Fibroblast of lung (primary cell): ENCODE results near the gene TRIP13. TPM values are rescaled to one million over a fixed set of nuclear protein-coding genes. Genes with fewer than 3 reads are reported as not detected.
"Not testable (repeated sequence)": the region's sequence is repeated elsewhere in the genome, so short reads cannot be mapped to it uniquely, and the experiment has no call there.

ENCODE experiments used
- DNase-seq, 2 donors: peaks; one replicate each; pipeline versions ENCODE4 v3.0.0 to v3.0.0-alpha.2; 2010; ENCODE audit warnings: low read depth in 2 of 2
- H2AFZ ChIP-seq: 2 replicates; pipeline ENCODE4 v1.5.1; 2012; ENCODE audit warnings: low read length, control low read depth, inconsistent platforms
- H3K27ac ChIP-seq: 2 replicates; pipeline ENCODE4 v1.5.1; 2011; ENCODE audit warnings: low read length, control low read depth; ENCODE audit not compliant: insufficient read depth
- H3K27me3 ChIP-seq: 2 replicates; pipeline ENCODE4 v1.5.1; 2011; ENCODE audit warnings: mild to moderate bottlenecking, low read length; ENCODE audit not compliant: control insufficient read depth, insufficient read depth
- H3K36me3 ChIP-seq: 2 replicates; pipeline ENCODE4 v1.5.1; 2011; ENCODE audit warnings: low read length; ENCODE audit not compliant: control insufficient read depth, insufficient read depth
- H3K4me1 ChIP-seq: 2 replicates; pipeline ENCODE4 v1.5.1; 2011; ENCODE audit warnings: low read length; ENCODE audit not compliant: control insufficient read depth, insufficient read depth; ENCODE audit errors: extremely low read depth
- H3K4me2 ChIP-seq: 2 replicates; pipeline ENCODE4 v1.5.1; 2011; ENCODE audit warnings: low read length, control low read depth; ENCODE audit not compliant: insufficient read depth; ENCODE audit errors: extremely low read depth
- H3K4me3 ChIP-seq, 4 experiments: fragments of 200-600 bp in 1 of 4; sonication (generic) in 1 of 4; replicated peaks in 1 of 4; 2 replicates each; pipeline ENCODE4 v1.5.1; 2011 to 2016; ENCODE audit warnings: low read length in 4 of 4, low read depth in 3 of 4, mild to moderate bottlenecking in 3 of 4, control low read depth in 2 of 4, inconsistent platforms in 1 of 4, mixed read lengths in 1 of 4; ENCODE audit not compliant: insufficient read depth in 1 of 4; ENCODE audit errors: control extremely low read depth in 1 of 4
- H3K79me2 ChIP-seq: 2 replicates; pipeline ENCODE4 v1.5.1; 2012; ENCODE audit warnings: mild to moderate bottlenecking, low read length, inconsistent platforms; ENCODE audit not compliant: control insufficient read depth, insufficient read depth
- H3K9ac ChIP-seq: 2 replicates; pipeline ENCODE4 v1.5.1; 2011; ENCODE audit warnings: mild to moderate bottlenecking, low read length, control low read depth; ENCODE audit not compliant: insufficient read depth
- H3K9me3 ChIP-seq: 2 replicates; pipeline ENCODE4 v1.5.1; 2012; ENCODE audit warnings: low read depth, low read length; ENCODE audit not compliant: control insufficient read depth, insufficient read depth
- H4K20me1 ChIP-seq: 2 replicates; pipeline ENCODE4 v1.5.1; 2011; ENCODE audit warnings: low read length; ENCODE audit not compliant: control insufficient read depth, insufficient read depth; ENCODE audit errors: extremely low read depth
- CTCF ChIP-seq, 2 donors: IDR thresholded peaks in 1 of 2; conservative IDR thresholded peaks in 1 of 2; 1 replicate in 1 of 2; 2 replicates in 1 of 2; pipeline ENCODE4 v1.5.1; 2011 to 2012; ENCODE audit warnings: low read length in 2 of 2, control low read depth in 1 of 2, inconsistent platforms in 1 of 2, low read depth in 1 of 2, mild to moderate bottlenecking in 1 of 2
- EZH2 ChIP-seq: IDR thresholded peaks from 2 replicates; pipeline ENCODE4 v1.5.1; 2012; ENCODE audit warnings: low read length, control low read depth, mild to moderate bottlenecking; ENCODE audit errors: missing control alignments
- polyA plus RNA-seq, 2 donors: library from polyadenylated mRNA; depleted of rRNA in 1 of 2; stranded (reverse) in 1 of 2; unstranded in 1 of 2; fragments of >200 nt; gene quantifications; 2 replicates each; pipeline ENCODE4 v1.2.1, GENCODE V29; 2011 to 2012; ENCODE audit warnings: missing spikeins in 1 of 2
- total RNA-seq: library from RNA; depleted of rRNA; stranded (reverse); fragments of >200 nt; gene quantifications from 2 replicates; pipeline ENCODE4 v1.2.1, GENCODE V29; 2014

The TRIP13 gene
- total and polyA plus RNA-seq, 2 donors (not counting 1 experiment from before 2014, with no cell fraction given), result 7.4 to 11.7 TPM

- H3K27ac ChIP-seq, result no peak overlapping the region
- H3K4me2 ChIP-seq, result no peak overlapping the region
- H3K4me1 ChIP-seq, result peaks cover 3% of the 10 kb centered on the region
- H3K4me3 ChIP-seq, result no peak overlapping the region
- H3K9me3 ChIP-seq, result no peaks in the 10 kb centered on the region
- H3K36me3 ChIP-seq, result peaks cover 2% of the 10 kb centered on the region
- no peaks in the 10 kb centered on the region for H4K20me1 ChIP-seq
- H3K27me3 ChIP-seq, result peaks cover 4% of the 10 kb centered on the region
- H3K79me2 ChIP-seq, result no peaks in the 10 kb centered on the region
- H3K9ac ChIP-seq, result no peak overlapping the region
- no peak for TF ChIP-seq EZH2
- no peak for DNase-seq
- H2AFZ ChIP-seq, result no peak overlapping the region
Measured at GRCh38 chr5:927172-928015, 34.7 kb downstream of the TRIP13 start.

GRCh38 chr5:929182-929581, 36.5 kb downstream of the TRIP13 start:
- H3K4me1 ChIP-seq, H3K79me2 ChIP-seq, H3K9ac ChIP-seq, H2AFZ ChIP-seq, H3K36me3 ChIP-seq, H3K4me2 ChIP-seq, H3K27me3 ChIP-seq, H3K9me3 ChIP-seq, H4K20me1 ChIP-seq, H3K27ac ChIP-seq, H3K4me3 ChIP-seq, DNase-seq: not testable (repeated sequence)

GRCh38 chr5:929596-929995, 36.9 kb downstream of the TRIP13 start:
- Histone ChIP-seq H3K79me2 (no peaks in the 10 kb centered on the region), H2AFZ (no peak overlapping the region), H3K4me3 (no peak overlapping the region), H3K9ac (no peak overlapping the region), H3K4me1 (peaks cover 6% of the 10 kb centered on the region), H3K4me2 (no peak overlapping the region), H3K36me3 (no peaks in the 10 kb centered on the region), H3K9me3 (no peaks in the 10 kb centered on the region), H3K27ac (no peak overlapping the region), H3K27me3 (peaks cover 4% of the 10 kb centered on the region), H4K20me1 (no peaks in the 10 kb centered on the region)
- no peak for DNase-seq
- TF ChIP-seq CTCF (conservative IDR thresholded peaks at IDR 0.05 in 1 of 2, IDR thresholded peaks at IDR 0.05 in 1 of 2; ENCODE audit: low read depth in 1 of 2, low read length in 2 of 2), result no peak
- no peak for TF ChIP-seq EZH2

- DNase-seq, result no peak
- H3K36me3 ChIP-seq, result no peaks in the 10 kb centered on the region
- H3K27me3 ChIP-seq, result peaks cover 7% of the 10 kb centered on the region
- H3K27ac ChIP-seq, result no peak overlapping the region
- H3K4me2 ChIP-seq, result no peak overlapping the region
- no peaks in the 10 kb centered on the region for H3K79me2 ChIP-seq
- no peak overlapping the region for H3K4me3 ChIP-seq
- no peak overlapping the region for H3K9ac ChIP-seq
- H2AFZ ChIP-seq, result no peak overlapping the region
- no peaks in the 10 kb centered on the region for H3K9me3 ChIP-seq
- no peaks in the 10 kb centered on the region for H4K20me1 ChIP-seq
- TF ChIP-seq CTCF (conservative IDR thresholded peaks at IDR 0.05 in 1 of 2, IDR thresholded peaks at IDR 0.05 in 1 of 2; ENCODE audit: low read depth in 1 of 2, low read length in 2 of 2) (no peak), EZH2 (no peak)
- peaks cover 6% of the 10 kb centered on the region for H3K4me1 ChIP-seq
Measured at GRCh38 chr5:930866-931265, 38.2 kb downstream of the TRIP13 start.
